HEK293 (cell line): ENCODE data around the gene KLHL6.

ENCODE experiments used
- CTCF ChIA-PET: fragments of 350-600 bp; formaldehyde crosslinking; extraction: SDS; loops from one replicate; lab custom pipeline; 2021; ENCODE audit warnings: antibody characterized with exemption; lab: Yijun Ruan, JAX
- POLR2A ChIA-PET: fragments of 300-600 bp; formaldehyde crosslinking; extraction: SDS; loops from one replicate; lab custom pipeline; 2020; ENCODE audit warnings: antibody characterized with exemption, inconsistent platforms; lab: Yijun Ruan, JAX
- H3K27ac ChIP-seq: fragments of 200-500 bp; sonication (Bioruptor generic); 2 replicates; pipeline ENCODE4 v1.5.1; 2014; ENCODE audit warnings: low read depth, low read length, control low read depth, inconsistent platforms; ENCODE audit errors: extremely low read depth
- H3K36me3 ChIP-seq, 2 experiments: fragments of 200-500 bp in 1 of 2; sonication (Bioruptor generic) in 1 of 2; 1 replicate in 1 of 2; 2 replicates in 1 of 2; pipeline ENCODE4 v1.5.1; 2014 to 2017; ENCODE audit warnings: inconsistent platforms in 2 of 2, low read length in 2 of 2; ENCODE audit not compliant: control insufficient read depth in 2 of 2, insufficient read depth in 1 of 2
- H3K4me1 ChIP-seq: fragments of 200-500 bp; sonication (Bioruptor generic); 2 replicates; pipeline ENCODE4 v1.5.1; 2014; ENCODE audit warnings: mild to moderate bottlenecking, low read length, inconsistent platforms; ENCODE audit not compliant: control insufficient read depth, insufficient read depth
- H3K4me3 ChIP-seq: 2 replicates; pipeline ENCODE4 v1.5.1; 2011; ENCODE audit warnings: low read depth, mild to moderate bottlenecking, control low read depth, low read length, moderate library complexity
- H3K9me3 ChIP-seq: fragments of 200-500 bp; sonication (Bioruptor generic); 2 replicates; pipeline ENCODE4 v1.5.1; 2014; ENCODE audit warnings: low read depth, low read length, inconsistent platforms; ENCODE audit not compliant: control insufficient read depth, insufficient read depth
- OVOL3 ChIP-seq: fragments of 450-650 bp; formaldehyde crosslinking; IDR thresholded peaks from 2 replicates; pipeline ENCODE4 v1.5.1; 2016; ENCODE audit warnings: missing biosample characterization, missing genetic modification characterization
- REPIN1 ChIP-seq: fragments of 450-650 bp; formaldehyde crosslinking; IDR thresholded peaks from 2 replicates; pipeline ENCODE4 v1.5.1; 2017; ENCODE audit warnings: missing biosample characterization, missing genetic modification characterization, low read depth
- ZBTB21 ChIP-seq: fragments of 450-650 bp; formaldehyde crosslinking; IDR thresholded peaks from 2 replicates; pipeline ENCODE4 v1.5.1; 2017; ENCODE audit warnings: missing biosample characterization, missing genetic modification characterization
- ZIC2 ChIP-seq: fragments of 450-650 bp; formaldehyde crosslinking; IDR thresholded peaks from 2 replicates; pipeline ENCODE4 v1.5.1; 2016; ENCODE audit warnings: missing biosample characterization, missing genetic modification characterization
- ZNF112 ChIP-seq: fragments of 450-650 bp; formaldehyde crosslinking; IDR thresholded peaks from 2 replicates; pipeline ENCODE4 v1.5.0; 2017; ENCODE audit warnings: missing biosample characterization, missing genetic modification characterization
- ZNF140 ChIP-seq: fragments of 450-650 bp; formaldehyde crosslinking; IDR thresholded peaks from 2 replicates; pipeline ENCODE4 v1.5.1; 2016; ENCODE audit warnings: missing biosample characterization, missing genetic modification characterization
- ZNF223 ChIP-seq: fragments of 450-650 bp; formaldehyde crosslinking; IDR thresholded peaks from 2 replicates; pipeline ENCODE4 v1.5.1; 2016; ENCODE audit warnings: missing biosample characterization, missing genetic modification characterization
- ZNF280C ChIP-seq: fragments of 450-650 bp; formaldehyde crosslinking; IDR thresholded peaks from 2 replicates; pipeline ENCODE4 v1.5.1; 2016; ENCODE audit warnings: missing biosample characterization, missing genetic modification characterization
- ZNF416 ChIP-seq: fragments of 450-650 bp; formaldehyde crosslinking; IDR thresholded peaks from 2 replicates; pipeline ENCODE4 v1.5.1; 2016; ENCODE audit warnings: missing biosample characterization, missing genetic modification characterization
- ZNF433 ChIP-seq: fragments of 450-650 bp; formaldehyde crosslinking; IDR thresholded peaks from 2 replicates; pipeline ENCODE4 v1.5.1; 2016; ENCODE audit warnings: missing biosample characterization, missing genetic modification characterization, low read depth
- ZNF510 ChIP-seq: fragments of 450-650 bp; formaldehyde crosslinking; IDR thresholded peaks from 2 replicates; pipeline ENCODE4 v1.5.1; 2018; ENCODE audit warnings: mild to moderate bottlenecking, missing genetic modification characterization, missing biosample characterization; ENCODE audit not compliant: insufficient replicate concordance
- ZNF521 ChIP-seq: fragments of 450-650 bp; formaldehyde crosslinking; IDR thresholded peaks from 2 replicates; pipeline ENCODE4 v1.5.1; 2017; ENCODE audit warnings: missing biosample characterization, mild to moderate bottlenecking, missing genetic modification characterization
- ZNF555 ChIP-seq: fragments of 450-650 bp; formaldehyde crosslinking; conservative IDR thresholded peaks from 2 replicates; pipeline ENCODE4 v1.5.1; 2017; ENCODE audit warnings: missing biosample characterization, mild to moderate bottlenecking, missing genetic modification characterization, inconsistent platforms
- ZNF670 ChIP-seq: fragments of 450-650 bp; formaldehyde crosslinking; IDR thresholded peaks from 2 replicates; pipeline ENCODE4 v1.5.1; 2016; ENCODE audit warnings: missing biosample characterization, missing genetic modification characterization, low read depth
- ZNF704 ChIP-seq: fragments of 450-650 bp; formaldehyde crosslinking; IDR thresholded peaks from 2 replicates; pipeline ENCODE4 v1.5.1; 2016; ENCODE audit warnings: missing biosample characterization, missing genetic modification characterization
- ZNF768 ChIP-seq: fragments of 450-650 bp; formaldehyde crosslinking; IDR thresholded peaks from 2 replicates; pipeline ENCODE4 v1.5.1; 2018; ENCODE audit warnings: missing biosample characterization, mild to moderate bottlenecking, missing genetic modification characterization
- ZNF792 ChIP-seq: fragments of 450-650 bp; formaldehyde crosslinking; IDR thresholded peaks from 2 replicates; pipeline ENCODE4 v1.5.1; 2016; ENCODE audit warnings: missing biosample characterization, missing genetic modification characterization
- ZSCAN30 ChIP-seq: fragments of 450-650 bp; IDR thresholded peaks from 2 replicates; pipeline ENCODE4 v1.5.1; 2018; ENCODE audit warnings: missing biosample characterization, mild to moderate bottlenecking, missing genetic modification characterization, moderate library complexity
- TF ChIP-seq, protein P1 (sequence below): fragments of 450-650 bp; formaldehyde crosslinking; IDR thresholded peaks from 2 replicates; pipeline ENCODE4 v1.5.1; 2016; ENCODE audit warnings: missing biosample characterization, missing genetic modification characterization
- TF ChIP-seq, protein P2 (sequence below): fragments of 450-650 bp; formaldehyde crosslinking; IDR thresholded peaks from 2 replicates; pipeline ENCODE4 v1.5.1; 2016; ENCODE audit warnings: missing biosample characterization, missing genetic modification characterization, low read depth

The KLHL6 gene

GRCh38 chr3:183484431-183485075 lies 71.0 kb downstream of the KLHL6 start (continued):
- TF ChIP-seq ZNF521 (tag by site-specific recombination): no peak
- TF ChIP-seq, all 188 proteins: peak for 0

- H3K27ac ChIP-seq: no peak overlapping the region
- POLR2A ChIA-PET: no interaction called here
- no peaks in the 10 kb centered on the region for H3K4me1 ChIP-seq
- H3K9me3 ChIP-seq: no peaks in the 10 kb centered on the region
- H3K36me3 ChIP-seq: no peaks in the 10 kb centered on the region
- no peak overlapping the region for H3K4me3 ChIP-seq
- no peak for TF ChIP-seq ZBTB21 (tag by site-specific recombination)
- no peak for TF ChIP-seq ZNF555 (tag by site-specific recombination)
- TF ChIP-seq, protein P1, sequence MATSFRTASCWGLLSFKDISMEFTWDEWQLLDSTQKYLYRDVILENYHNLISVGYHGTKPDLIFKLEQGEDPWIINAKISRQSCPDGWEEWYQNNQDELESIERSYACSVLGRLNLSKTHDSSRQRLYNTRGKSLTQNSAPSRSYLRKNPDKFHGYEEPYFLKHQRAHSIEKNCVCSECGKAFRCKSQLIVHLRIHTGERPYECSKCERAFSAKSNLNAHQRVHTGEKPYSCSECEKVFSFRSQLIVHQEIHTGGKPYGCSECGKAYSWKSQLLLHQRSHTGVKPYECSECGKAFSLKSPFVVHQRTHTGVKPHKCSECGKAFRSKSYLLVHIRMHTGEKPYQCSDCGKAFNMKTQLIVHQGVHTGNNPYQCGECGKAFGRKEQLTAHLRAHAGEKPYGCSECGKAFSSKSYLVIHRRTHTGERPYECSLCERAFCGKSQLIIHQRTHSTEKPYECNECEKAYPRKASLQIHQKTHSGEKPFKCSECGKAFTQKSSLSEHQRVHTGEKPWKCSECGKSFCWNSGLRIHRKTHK (tag by site-specific recombination): no peak
- TF ChIP-seq ZNF521 (tag by site-specific recombination): no peak
- no peak for TF ChIP-seq ZNF112 (tag by site-specific recombination)
- TF ChIP-seq ZNF140 (tag by site-specific recombination): no peak
- TF ChIP-seq ZNF510 (tag by site-specific recombination): no peak
- TF ChIP-seq, protein P2, sequence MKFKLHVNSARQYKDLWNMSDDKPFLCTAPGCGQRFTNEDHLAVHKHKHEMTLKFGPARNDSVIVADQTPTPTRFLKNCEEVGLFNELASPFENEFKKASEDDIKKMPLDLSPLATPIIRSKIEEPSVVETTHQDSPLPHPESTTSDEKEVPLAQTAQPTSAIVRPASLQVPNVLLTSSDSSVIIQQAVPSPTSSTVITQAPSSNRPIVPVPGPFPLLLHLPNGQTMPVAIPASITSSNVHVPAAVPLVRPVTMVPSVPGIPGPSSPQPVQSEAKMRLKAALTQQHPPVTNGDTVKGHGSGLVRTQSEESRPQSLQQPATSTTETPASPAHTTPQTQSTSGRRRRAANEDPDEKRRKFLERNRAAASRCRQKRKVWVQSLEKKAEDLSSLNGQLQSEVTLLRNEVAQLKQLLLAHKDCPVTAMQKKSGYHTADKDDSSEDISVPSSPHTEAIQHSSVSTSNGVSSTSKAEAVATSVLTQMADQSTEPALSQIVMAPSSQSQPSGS (tag by site-specific recombination): no peak
- no peak for TF ChIP-seq REPIN1 (tag by site-specific recombination)
- no peak for TF ChIP-seq ZIC2 (tag by site-specific recombination)
- TF ChIP-seq ZNF223 (tag by site-specific recombination): no peak
- TF ChIP-seq ZNF416: no peak
- no peak for TF ChIP-seq ZNF792
- no peak for TF ChIP-seq ZNF768 (tag by site-specific recombination)
- TF ChIP-seq OVOL3 (tag by site-specific recombination): no peak
- no peak for TF ChIP-seq ZSCAN30
- TF ChIP-seq ZNF433: no peak
- TF ChIP-seq ZNF670 (tag by site-specific recombination): no peak
- TF ChIP-seq ZNF704: no peak
- TF ChIP-seq ZNF280C: no peak
- TF ChIP-seq, all 188 proteins: peak for 0
- CTCF ChIA-PET: interaction anchor here (0.7 to 1.0 kb wide), 2 partner anchors 32 to 392 kb away, joined by 3 to 5 read pairs; no protein-coding TSS in a partner anchor
These were observed 73.9 kb downstream of the KLHL6 start for GRCh38 chr3:183481582-183481981.
